ENCODE results near the gene GZMM. TPM values are rescaled to one million over a fixed set of nuclear protein-coding genes. Genes with fewer than 3 reads are reported as not detected.

Gene GZMM
- total and polyA plus RNA-seq, 12 donors, result 0.35 to 2.4 (median 1.2) TPM; not detected in 4

DNA sequence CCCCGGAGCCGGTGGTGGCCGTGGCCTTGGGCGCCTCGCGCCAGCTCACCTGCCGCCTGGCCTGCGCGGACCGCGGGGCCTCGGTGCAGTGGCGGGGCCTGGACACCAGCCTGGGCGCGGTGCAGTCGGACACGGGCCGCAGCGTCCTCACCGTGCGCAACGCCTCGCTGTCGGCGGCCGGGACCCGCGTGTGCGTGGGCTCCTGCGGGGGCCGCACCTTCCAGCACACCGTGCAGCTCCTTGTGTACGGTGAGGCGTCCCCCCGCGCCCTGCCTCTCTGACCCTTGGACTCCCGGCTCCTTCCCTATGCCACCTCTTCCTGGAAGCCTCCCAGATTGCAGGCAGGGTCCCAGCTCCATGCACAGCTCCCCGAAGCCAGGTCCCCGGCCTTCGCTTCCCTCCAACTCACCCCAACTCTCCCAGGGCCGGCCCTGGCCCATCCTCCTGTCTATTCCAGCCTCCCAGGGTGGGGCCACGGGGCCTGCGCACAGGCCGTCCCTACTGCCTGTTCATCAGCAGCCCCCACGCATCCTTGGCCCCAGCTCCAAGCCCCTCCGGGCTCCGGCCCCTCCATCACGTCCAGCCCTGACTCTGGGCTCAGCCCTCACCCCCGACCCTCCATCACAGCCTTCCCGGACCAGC is 45.9 kb upstream of the GZMM start:
- no peak overlapping the region for H3K27ac ChIP-seq
- peaks cover 19% of the 10 kb centered on the region for H3K27me3 ChIP-seq
- peaks cover 2 to 9% of the 10 kb centered on the region in 2 donors for H3K4me1 ChIP-seq (replicated peaks in 1 of 2)
- 6 to 10% (median 7%) methylated on average over 7 to 50 of the region's 50 CpGs for WGBS, 4 donors
- no peak for DNase-seq
- intact Hi-C loops (cut with DNase I), result loop anchor here in 1 of 2 donors (10.0 kb wide), 1 partner anchor 153 kb away; the partner anchor contains the start of gene MIER2
- no peaks in the 10 kb centered on the region for H3K36me3 ChIP-seq (replicated peaks in 1 of 2)
- no peaks in the 10 kb centered on the region for H3K9me3 ChIP-seq (replicated peaks in 1 of 3)
- H3K4me3 ChIP-seq, result no peak overlapping the region
- TF ChIP-seq POLR2A (IDR thresholded peaks at IDR 0.05), result no peak
- TF ChIP-seq, protein P1, sequence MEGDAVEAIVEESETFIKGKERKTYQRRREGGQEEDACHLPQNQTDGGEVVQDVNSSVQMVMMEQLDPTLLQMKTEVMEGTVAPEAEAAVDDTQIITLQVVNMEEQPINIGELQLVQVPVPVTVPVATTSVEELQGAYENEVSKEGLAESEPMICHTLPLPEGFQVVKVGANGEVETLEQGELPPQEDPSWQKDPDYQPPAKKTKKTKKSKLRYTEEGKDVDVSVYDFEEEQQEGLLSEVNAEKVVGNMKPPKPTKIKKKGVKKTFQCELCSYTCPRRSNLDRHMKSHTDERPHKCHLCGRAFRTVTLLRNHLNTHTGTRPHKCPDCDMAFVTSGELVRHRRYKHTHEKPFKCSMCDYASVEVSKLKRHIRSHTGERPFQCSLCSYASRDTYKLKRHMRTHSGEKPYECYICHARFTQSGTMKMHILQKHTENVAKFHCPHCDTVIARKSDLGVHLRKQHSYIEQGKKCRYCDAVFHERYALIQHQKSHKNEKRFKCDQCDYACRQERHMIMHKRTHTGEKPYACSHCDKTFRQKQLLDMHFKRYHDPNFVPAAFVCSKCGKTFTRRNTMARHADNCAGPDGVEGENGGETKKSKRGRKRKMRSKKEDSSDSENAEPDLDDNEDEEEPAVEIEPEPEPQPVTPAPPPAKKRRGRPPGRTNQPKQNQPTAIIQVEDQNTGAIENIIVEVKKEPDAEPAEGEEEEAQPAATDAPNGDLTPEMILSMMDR (IDR thresholded peaks at IDR 0.05), result no peak

DNA sequence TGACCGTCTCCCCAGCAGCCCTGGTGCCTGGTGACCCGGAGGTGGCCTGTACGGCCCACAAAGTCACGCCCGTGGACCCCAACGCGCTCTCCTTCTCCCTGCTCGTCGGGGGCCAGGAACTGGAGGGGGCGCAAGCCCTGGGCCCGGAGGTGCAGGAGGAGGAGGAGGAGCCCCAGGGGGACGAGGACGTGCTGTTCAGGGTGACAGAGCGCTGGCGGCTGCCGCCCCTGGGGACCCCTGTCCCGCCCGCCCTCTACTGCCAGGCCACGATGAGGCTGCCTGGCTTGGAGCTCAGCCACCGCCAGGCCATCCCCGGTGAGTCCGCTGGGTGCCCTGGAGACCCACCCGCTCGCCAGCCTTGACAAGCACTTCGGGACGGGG is 45.4 kb upstream of the GZMM start:
- intact Hi-C loops (cut with DNase I), result loop anchor here in 1 of 2 donors (10.0 kb wide), 1 partner anchor 154 kb away; the partner anchor contains the start of gene MIER2
- DNase-seq, result no peak
- Histone ChIP-seq H3K9me3 (replicated peaks in 1 of 3) (no peaks in the 10 kb centered on the region), H3K27ac (no peak overlapping the region), H3K27me3 (peaks cover 19% of the 10 kb centered on the region), H3K4me3 (no peak overlapping the region), H3K4me1 (replicated peaks in 1 of 2) (peaks cover 2 to 9% of the 10 kb centered on the region in 2 donors), H3K36me3 (replicated peaks in 1 of 2) (no peaks in the 10 kb centered on the region)
- TF ChIP-seq POLR2A (IDR thresholded peaks at IDR 0.05), result no peak
- TF ChIP-seq, protein P1 (IDR thresholded peaks at IDR 0.05), result no peak
- WGBS, 4 donors, result 0 to 20% (median 17%) methylated on average over 7 to 26 of the region's 26 CpGs; no CpG with 5 or more reads in 1 of the 4 donors

DNA sequence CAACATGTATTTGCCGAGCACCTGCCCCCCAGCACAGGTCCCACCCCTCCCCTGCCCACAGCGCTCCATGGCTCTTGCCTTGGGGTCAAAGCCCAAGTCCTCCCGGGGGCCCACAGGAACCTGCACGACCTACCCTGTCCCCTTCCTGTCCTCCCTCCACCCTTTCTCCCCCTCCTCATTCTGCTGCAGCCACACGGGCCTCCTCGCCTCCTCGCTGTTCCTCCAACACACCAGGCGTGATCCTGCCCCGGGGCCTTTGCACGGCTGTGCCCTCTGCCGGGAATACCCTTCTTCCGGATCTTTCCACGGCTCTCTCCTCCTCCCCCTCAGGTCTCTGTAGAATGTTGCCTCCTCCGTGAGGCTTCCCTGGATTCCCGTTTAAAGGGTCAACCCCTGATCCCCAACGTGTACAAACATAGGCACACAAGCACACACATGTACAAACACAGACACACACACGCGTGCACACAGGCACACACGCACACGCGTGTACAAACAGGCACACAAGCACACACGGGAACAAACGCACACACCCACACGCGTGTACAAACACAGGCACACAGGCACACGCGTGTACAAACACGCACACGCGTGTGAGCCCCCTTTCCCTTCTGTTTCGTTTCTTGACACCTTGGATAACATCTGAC is 44.8 kb upstream of the GZMM start:
- WGBS, 4 donors, result 71 to 83% (median 75%) methylated on average over 30 to 31 of the region's 31 CpGs
- no peaks in the 10 kb centered on the region for H3K9me3 ChIP-seq (replicated peaks in 1 of 3)
- no peak for DNase-seq
- TF ChIP-seq, protein P1 (IDR thresholded peaks at IDR 0.05), result no peak
- TF ChIP-seq POLR2A (IDR thresholded peaks at IDR 0.05), result no peak
- intact Hi-C loops (cut with DNase I), result loop anchor here in 1 of 2 donors (10.0 kb wide), 1 partner anchor 154 kb away; the partner anchor contains the start of gene MIER2
- no peak overlapping the region for H3K4me3 ChIP-seq
- peaks cover 2 to 9% of the 10 kb centered on the region in 2 donors for H3K4me1 ChIP-seq (replicated peaks in 1 of 2)
- H3K36me3 ChIP-seq (replicated peaks in 1 of 2), result no peaks in the 10 kb centered on the region
- H3K27ac ChIP-seq, result no peak overlapping the region
- H3K27me3 ChIP-seq, result peaks cover 19% of the 10 kb centered on the region

DNA sequence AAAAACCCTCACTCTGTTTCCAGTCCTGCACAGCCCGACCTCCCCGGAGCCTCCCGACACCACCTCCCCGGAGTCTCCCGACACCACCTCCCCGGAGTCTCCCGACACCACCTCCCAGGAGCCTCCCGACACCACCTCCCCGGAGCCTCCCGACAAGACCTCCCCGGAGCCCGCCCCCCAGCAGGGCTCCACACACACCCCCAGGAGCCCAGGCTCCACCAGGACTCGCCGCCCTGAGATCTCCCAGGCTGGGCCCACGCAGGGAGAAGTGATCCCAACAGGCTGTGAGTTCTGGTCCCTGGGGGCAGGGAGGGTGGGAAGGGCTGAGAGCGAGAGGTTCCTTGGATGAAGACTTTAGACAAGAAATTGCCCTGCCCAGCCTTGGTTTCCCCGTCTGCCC is 42.2 kb upstream of the GZMM start:
- intact Hi-C loops (cut with DNase I), result no loop called here
- Histone ChIP-seq H3K27ac (no peak overlapping the region), H3K9me3 (replicated peaks in 1 of 3) (no peaks in the 10 kb centered on the region), H3K36me3 (replicated peaks in 1 of 2) (no peaks in the 10 kb centered on the region), H3K4me1 (replicated peaks in 1 of 2) (peaks cover 3 to 12% of the 10 kb centered on the region in 2 donors), H3K27me3 (peaks cover 14% of the 10 kb centered on the region), H3K4me3 (no peak overlapping the region)
- TF ChIP-seq, protein P1 (IDR thresholded peaks at IDR 0.05), result no peak
- no peak for TF ChIP-seq POLR2A (IDR thresholded peaks at IDR 0.05)
- no peak for DNase-seq
- 75 to 83% (median 80%) methylated on average over 13 to 17 of the region's 17 CpGs for WGBS, 4 donors

Measured in adrenal gland (tissue), 12 donors.